ENCODE data around the gene NDUFAF2. TPM values are rescaled to one million over a fixed set of nuclear protein-coding genes. Genes with fewer than 3 reads are reported as not detected.
A peak's percentile ranks its signal among the peaks of the same experiment; 100 is the strongest.

The NDUFAF2 gene
- total and polyA plus RNA-seq, 2 of the 13 experiments (the other 11 are each of a cell fraction or from before 2014, with no cell fraction given), result 34.0 to 78.4 TPM

GRCh38 chr5:60944904-60945812, at the start of gene NDUFAF2, which contains the start of gene ERCC8 (continued):
- TF ChIP-seq ZNF281 (CRISPR knock-in tag; IDR thresholded peaks at IDR 0.05; ENCODE audit: borderline replicate concordance) (no peak), HNRNPK (IDR thresholded peaks at IDR 0.05; ENCODE audit: low read depth, low read length, poor library complexity, severe bottlenecking) (no peak), ELF3 (CRISPR knock-in tag; IDR thresholded peaks at IDR 0.05) (peak; percentile 36; the same call in 1 of the 2 replicates), ZNF784 (CRISPR knock-in tag; IDR thresholded peaks at IDR 0.05; ENCODE audit: borderline replicate concordance) (0 out of 2 replicates have a peak, but pooled peaks have one; percentile 49), ASH2L (IDR thresholded peaks at IDR 0.05; ENCODE audit: insufficient read length, low read depth, low read length) (peak; percentile 71), BRCA1 (CRISPR knock-in tag; IDR thresholded peaks at IDR 0.05) (0 out of 2 replicates have a peak, but pooled peaks have one; percentile 40), ZNF543 (CRISPR knock-in tag; IDR thresholded peaks at IDR 0.05) (0 out of 2 replicates have a peak, but pooled peaks have one; percentile 68), NBN (conservative IDR thresholded peaks at IDR 0.05) (no peak), KDM2A (CRISPR knock-in tag; IDR thresholded peaks at IDR 0.05; ENCODE audit: borderline replicate concordance, low read depth) (no peak), ZNF788 (CRISPR knock-in tag; IDR thresholded peaks at IDR 0.05; ENCODE audit: borderline replicate concordance) (no peak; the same call in 1 of the 2 replicates), TOPORS (CRISPR knock-in tag; IDR thresholded peaks at IDR 0.05) (no peak), RELA (CRISPR knock-in tag; IDR thresholded peaks at IDR 0.05) (peak; percentile 48; the same call in 1 of the 2 replicates), ZNF576 (CRISPR knock-in tag; IDR thresholded peaks at IDR 0.05) (no peak), CENPBD1 (CRISPR knock-in tag; IDR thresholded peaks at IDR 0.05; ENCODE audit: borderline replicate concordance, low read depth) (no peak), ZNF83 (CRISPR knock-in tag; IDR thresholded peaks at IDR 0.05; ENCODE audit: borderline replicate concordance) (no peak), CBFB (CRISPR knock-in tag; IDR thresholded peaks at IDR 0.05) (no peak), MXD4 (CRISPR knock-in tag; IDR thresholded peaks at IDR 0.05) (peak; percentile 60; the same call in 1 of the 2 replicates), MAF1 (CRISPR knock-in tag; IDR thresholded peaks at IDR 0.05; ENCODE audit: borderline replicate concordance) (no peak), ZNF577 (CRISPR knock-in tag; IDR thresholded peaks at IDR 0.05; ENCODE audit: borderline replicate concordance, low read depth) (no peak)
- TF ChIP-seq, protein P1, sequence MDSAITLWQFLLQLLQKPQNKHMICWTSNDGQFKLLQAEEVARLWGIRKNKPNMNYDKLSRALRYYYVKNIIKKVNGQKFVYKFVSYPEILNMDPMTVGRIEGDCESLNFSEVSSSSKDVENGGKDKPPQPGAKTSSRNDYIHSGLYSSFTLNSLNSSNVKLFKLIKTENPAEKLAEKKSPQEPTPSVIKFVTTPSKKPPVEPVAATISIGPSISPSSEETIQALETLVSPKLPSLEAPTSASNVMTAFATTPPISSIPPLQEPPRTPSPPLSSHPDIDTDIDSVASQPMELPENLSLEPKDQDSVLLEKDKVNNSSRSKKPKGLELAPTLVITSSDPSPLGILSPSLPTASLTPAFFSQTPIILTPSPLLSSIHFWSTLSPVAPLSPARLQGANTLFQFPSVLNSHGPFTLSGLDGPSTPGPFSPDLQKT (CRISPR knock-in tag; IDR thresholded peaks at IDR 0.05; ENCODE audit: borderline replicate concordance), result no peak
